Sigmoid colon (tissue), 4 donors: ENCODE measurements around the gene PRTFDC1.

Source experiments
- EP300 ChIP-seq, 4 donors: sonication (generic); formaldehyde crosslinking; IDR thresholded peaks; one replicate each; pipeline ENCODE4 v1.6.1; 2017; ENCODE audit warnings: antibody characterized with exemption in 4 of 4
- POLR2A ChIP-seq, 2 donors: fragments of 450-650 bp; IDR thresholded peaks; one replicate each; pipeline ENCODE4 v1.6.1; 2016; ENCODE audit warnings: antibody characterized with exemption in 2 of 2, mild to moderate bottlenecking in 2 of 2, moderate library complexity in 2 of 2
- POLR2AphosphoS5 ChIP-seq, 4 donors: sonication (generic); formaldehyde crosslinking; IDR thresholded peaks; one replicate each; pipeline ENCODE4 v1.6.1; 2017; ENCODE audit warnings: antibody characterized with exemption in 4 of 4
- TF ChIP-seq, protein P1 (sequence below), 4 experiments: fragments of 450-650 bp in 3 of 4; fragments of 200-600 bp in 1 of 4; IDR thresholded peaks; one replicate each; pipeline ENCODE4 v1.5.1; 2016 to 2019; ENCODE audit warnings: antibody characterized with exemption in 4 of 4, mild to moderate bottlenecking in 3 of 4, moderate library complexity in 2 of 4

DNA sequence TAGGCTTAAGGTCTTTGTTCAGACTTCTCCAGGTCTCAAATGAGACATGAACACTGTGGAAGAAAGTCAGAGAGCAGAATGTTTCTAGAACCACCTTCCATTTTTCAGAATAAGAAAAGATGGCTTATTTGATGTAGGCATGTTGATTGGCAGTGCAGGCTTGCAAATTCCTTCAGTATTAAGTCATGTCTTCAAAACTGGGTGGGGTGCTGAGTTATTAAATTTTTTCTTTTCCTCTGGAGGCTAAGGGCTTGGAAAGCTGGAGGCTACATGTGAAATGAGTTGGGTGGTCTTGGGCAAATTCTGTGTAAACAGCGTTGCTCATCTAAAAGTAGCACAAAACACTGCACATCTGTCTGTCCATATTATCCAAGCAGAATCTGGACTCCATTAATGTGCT is 62.8 kb downstream of the PRTFDC1 start:
- TF ChIP-seq, protein P1, sequence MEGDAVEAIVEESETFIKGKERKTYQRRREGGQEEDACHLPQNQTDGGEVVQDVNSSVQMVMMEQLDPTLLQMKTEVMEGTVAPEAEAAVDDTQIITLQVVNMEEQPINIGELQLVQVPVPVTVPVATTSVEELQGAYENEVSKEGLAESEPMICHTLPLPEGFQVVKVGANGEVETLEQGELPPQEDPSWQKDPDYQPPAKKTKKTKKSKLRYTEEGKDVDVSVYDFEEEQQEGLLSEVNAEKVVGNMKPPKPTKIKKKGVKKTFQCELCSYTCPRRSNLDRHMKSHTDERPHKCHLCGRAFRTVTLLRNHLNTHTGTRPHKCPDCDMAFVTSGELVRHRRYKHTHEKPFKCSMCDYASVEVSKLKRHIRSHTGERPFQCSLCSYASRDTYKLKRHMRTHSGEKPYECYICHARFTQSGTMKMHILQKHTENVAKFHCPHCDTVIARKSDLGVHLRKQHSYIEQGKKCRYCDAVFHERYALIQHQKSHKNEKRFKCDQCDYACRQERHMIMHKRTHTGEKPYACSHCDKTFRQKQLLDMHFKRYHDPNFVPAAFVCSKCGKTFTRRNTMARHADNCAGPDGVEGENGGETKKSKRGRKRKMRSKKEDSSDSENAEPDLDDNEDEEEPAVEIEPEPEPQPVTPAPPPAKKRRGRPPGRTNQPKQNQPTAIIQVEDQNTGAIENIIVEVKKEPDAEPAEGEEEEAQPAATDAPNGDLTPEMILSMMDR (IDR thresholded peaks at IDR 0.05) = no peak
- TF ChIP-seq EP300 (IDR thresholded peaks at IDR 0.05) (no peak), POLR2A (IDR thresholded peaks at IDR 0.05) (no peak), POLR2AphosphoS5 (IDR thresholded peaks at IDR 0.05) (no peak)
